Right cardiac atrium (tissue), 5 donors: ENCODE measurements around the gene PLPP2. TPM values are rescaled to one million over a fixed set of nuclear protein-coding genes. Genes with fewer than 3 reads are reported as not detected.

Experiments used
- ATAC-seq, 2 donors: fragments of 200-7000 bp; cut with Tn5 transposase; one replicate each; pipeline versions ENCODE4 v1.8.0 to v1.9.1; 2020; ENCODE audit warnings: moderate library complexity in 2 of 2, mild to moderate bottlenecking in 1 of 2
- DNase-seq, 3 donors: peaks; one replicate each; pipeline ENCODE4 v3.0.0-alpha.2; 2020
- H3K27ac ChIP-seq: one replicate; pipeline ENCODE4 v1.5.1; 2013; ENCODE audit warnings: mild to moderate bottlenecking, low read length, control low read depth, moderate library complexity
- H3K27me3 ChIP-seq: one replicate; pipeline ENCODE4 v1.6.1; 2013; ENCODE audit not compliant: control insufficient read depth, insufficient read depth
- H3K4me1 ChIP-seq: one replicate; pipeline ENCODE4 v1.6.1; 2013; ENCODE audit warnings: low read length; ENCODE audit not compliant: control insufficient read depth, insufficient read depth
- H3K4me3 ChIP-seq: one replicate; pipeline ENCODE4 v1.5.1; 2013; ENCODE audit warnings: low read length, control low read depth
- H3K9me3 ChIP-seq: one replicate; pipeline ENCODE4 v1.6.1; 2013; ENCODE audit warnings: low read length; ENCODE audit not compliant: control insufficient read depth
- WGBS: extraction: QIAGEN DNeasy Blood & Tissue Kit; methylation state at CpG from one replicate; pipeline ENCODE4 v1.1.7; 2013; 5-methylcytosine and 5-hydroxymethylcytosine counted together
- intact Hi-C, 4 donors: fragments of 100-400 bp; cut with DNase I; formaldehyde crosslinking; loops; one replicate each; pipeline versions ENCODE4 v1.11.0 to v1.14.0; 2022 to 2023
- polyA plus RNA-seq: library from polyadenylated mRNA; stranded (reverse); fragments of 200-250 nt; gene quantifications from one replicate; pipeline ENCODE4 v1.2.3, GENCODE V29; 2013
- total RNA-seq, 4 donors: library from RNA; stranded (reverse); fragmentation: NEBNext Ultra II Directional; extraction: Animal tissue kit (Norgen Biotek cat#: 25700); gene quantifications; one replicate each; pipeline ENCODE4 v1.2.1, GENCODE V29; 2021
- donor health status: healthy with polysubstance abuse.
- donor health status: DM: no; HTN: yes; CAD: no.
- donor health status: DM: no; HTN: no; CAD: no.
- donor health status: DM: no; HTN: yes; CAD: no; lungs with severe emphysema.
- donor health status: DM: yes; HTN: yes; CAD: no.

The PLPP2 gene
- total and polyA plus RNA-seq, 5 donors, result 0.26 to 0.89 (median 0.48) TPM

GRCh38 chr19:328025-328505 lies 36.9 kb upstream of the PLPP2 start:
- no peaks in the 10 kb centered on the region for H3K4me1 ChIP-seq
- no peak overlapping the region for H3K4me3 ChIP-seq
- H3K9me3 ChIP-seq, result no peaks in the 10 kb centered on the region
- H3K27me3 ChIP-seq, result no peaks in the 10 kb centered on the region
- intact Hi-C loops, result no loop called here
- no peak overlapping the region for H3K27ac ChIP-seq
- DNase-seq (no peak), ATAC-seq (no peak)
- 82% methylated on average over 4 of the region's 4 CpGs for WGBS

DNA sequence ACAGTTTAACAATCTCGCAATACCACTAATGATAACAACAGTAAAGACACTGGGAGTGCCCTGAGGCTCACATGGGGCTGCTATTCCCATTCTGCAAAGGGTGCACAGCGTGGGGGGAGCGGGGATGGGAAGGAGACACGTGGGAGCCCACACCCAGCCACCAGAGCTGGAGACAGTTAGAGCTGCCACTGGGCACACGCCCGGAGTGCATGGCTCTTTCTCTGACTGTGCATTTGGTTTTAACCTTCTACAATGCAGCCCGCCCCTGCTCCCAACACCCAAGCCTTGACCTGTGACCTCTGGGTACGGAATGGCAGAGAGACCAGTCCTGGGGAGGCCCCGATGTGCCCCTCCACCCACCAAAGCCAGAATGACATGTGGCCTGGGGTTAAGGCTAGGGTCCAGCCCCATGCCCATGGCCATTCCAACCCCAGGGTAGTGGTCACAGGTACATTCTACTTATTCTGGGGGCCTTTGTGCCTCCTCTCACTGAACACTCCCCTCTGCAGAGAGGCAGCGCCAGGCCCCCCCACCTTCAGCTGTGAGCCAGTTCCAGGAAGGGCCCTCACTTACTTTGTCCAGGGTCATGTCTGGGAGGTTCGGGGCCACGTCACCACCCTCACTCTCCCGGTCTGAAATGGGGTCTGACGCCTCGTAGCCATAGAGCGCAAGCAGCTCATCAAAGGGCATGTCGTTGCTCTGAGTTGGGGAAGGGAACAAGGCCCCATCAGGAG lies 36.3 kb upstream of the PLPP2 start:
- Histone ChIP-seq H3K9me3 (no peaks in the 10 kb centered on the region), H3K27me3 (no peaks in the 10 kb centered on the region), H3K4me1 (no peaks in the 10 kb centered on the region), H3K27ac (no peak overlapping the region), H3K4me3 (no peak overlapping the region)
- WGBS, result 97% methylated on average over 17 of the region's 17 CpGs
- intact Hi-C loops, result no loop called here
- DNase-seq (peak in 1 of 3 donors; percentile 12), ATAC-seq (peak in 1 of 2 donors; percentile 30)

DNA sequence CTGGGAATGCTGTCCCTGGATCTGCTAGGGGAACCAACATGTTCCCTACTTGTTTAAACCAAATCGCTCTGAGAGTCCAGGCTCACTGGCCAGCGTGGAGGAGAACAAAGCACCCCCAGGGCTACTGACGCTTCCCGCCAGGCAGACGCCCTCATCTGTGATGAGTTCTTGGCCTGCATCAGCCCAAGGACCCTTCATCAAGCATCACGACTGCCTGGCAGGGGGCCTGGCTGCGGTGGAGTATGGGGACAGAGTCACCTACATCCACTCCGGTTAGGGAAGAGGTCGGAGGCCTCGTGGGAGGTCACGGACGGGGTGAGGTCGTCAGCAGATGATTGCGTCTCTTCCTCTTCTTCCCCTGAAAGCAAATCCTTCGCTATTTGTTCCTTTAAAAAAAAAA lies 35.7 kb upstream of the PLPP2 start:
- 90% methylated on average over 15 of the region's 15 CpGs for WGBS
- Histone ChIP-seq H3K9me3 (no peaks in the 10 kb centered on the region), H3K4me3 (no peak overlapping the region), H3K4me1 (no peaks in the 10 kb centered on the region), H3K27ac (no peak overlapping the region), H3K27me3 (no peaks in the 10 kb centered on the region)
- ATAC-seq (no peak), DNase-seq (peak in 1 of 3 donors; percentile 11)
- intact Hi-C loops, result no loop called here

- WGBS, result 86% methylated on average over 33 of the region's 33 CpGs
- ATAC-seq (no peak), DNase-seq (peak in 1 of 3 donors; percentile 64)
- Histone ChIP-seq H3K4me1 (no peaks in the 10 kb centered on the region), H3K27ac (no peak overlapping the region), H3K4me3 (no peak overlapping the region), H3K27me3 (no peaks in the 10 kb centered on the region), H3K9me3 (no peaks in the 10 kb centered on the region)
- intact Hi-C loops, result no loop called here
Observed at GRCh38 chr19:325937-326565, 34.8 kb upstream of the PLPP2 start.

DNA sequence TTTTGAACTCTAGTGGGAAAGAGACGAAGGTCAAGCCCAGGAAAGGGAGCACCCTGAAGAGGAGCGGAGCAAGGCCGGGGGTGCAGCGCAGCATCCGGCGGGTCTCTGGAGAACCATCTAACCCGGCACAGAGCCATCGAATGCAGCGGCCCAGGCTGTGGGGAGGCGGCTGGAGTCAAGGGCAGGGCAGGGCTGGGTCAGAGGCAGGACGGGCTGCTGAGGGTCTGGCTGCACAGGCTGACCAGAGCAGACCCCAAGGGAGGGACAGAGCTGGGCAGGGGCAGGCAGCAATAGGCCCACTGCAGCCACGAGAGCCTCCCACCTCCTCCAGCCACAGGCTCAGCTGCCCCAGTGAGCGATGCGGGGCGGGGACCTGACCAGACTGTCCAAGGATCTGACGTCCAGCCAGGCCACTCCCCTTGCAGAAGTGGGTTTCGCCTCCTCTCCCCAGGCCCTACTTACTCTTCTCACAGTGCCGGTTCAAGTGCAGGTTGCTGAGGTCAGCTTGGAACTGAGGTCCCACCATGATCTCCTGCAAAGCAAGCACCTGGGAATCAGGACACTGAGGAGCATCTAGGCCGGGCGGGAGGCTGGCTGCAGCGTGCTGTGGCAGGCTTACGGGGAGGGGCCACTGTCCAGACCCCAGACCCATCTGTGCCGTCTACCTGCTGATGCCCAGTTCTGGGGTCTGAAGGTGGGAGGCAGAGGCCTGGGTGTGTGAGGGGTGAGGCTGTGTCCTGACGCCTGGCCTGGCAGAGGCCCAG lies 34.2 kb upstream of the PLPP2 start:
- intact Hi-C loops, result no loop called here
- H3K27ac ChIP-seq, result no peak overlapping the region
- WGBS, result 91% methylated on average over 24 of the region's 24 CpGs

GRCh38 chr19:324716-325115 lies 33.5 kb upstream of the PLPP2 start:
- Histone ChIP-seq H3K27ac (no peak overlapping the region), H3K27me3 (no peaks in the 10 kb centered on the region), H3K9me3 (no peaks in the 10 kb centered on the region), H3K4me3 (no peak overlapping the region), H3K4me1 (no peaks in the 10 kb centered on the region)
- DNase-seq (no peak), ATAC-seq (no peak)
- intact Hi-C loops, result no loop called here
- WGBS, result 97% methylated on average over 8 of the region's 8 CpGs

More for the DNA sequence above, 34.2 kb upstream of the PLPP2 start:
- DNase-seq (peak in 1 of 3 donors; percentile 23), ATAC-seq (peak in 1 of 2 donors; percentile 25)
- no peaks in the 10 kb centered on the region for H3K9me3 ChIP-seq
- H3K4me3 ChIP-seq, result no peak overlapping the region
- H3K27me3 ChIP-seq, result no peaks in the 10 kb centered on the region
- H3K4me1 ChIP-seq, result no peaks in the 10 kb centered on the region

DNA sequence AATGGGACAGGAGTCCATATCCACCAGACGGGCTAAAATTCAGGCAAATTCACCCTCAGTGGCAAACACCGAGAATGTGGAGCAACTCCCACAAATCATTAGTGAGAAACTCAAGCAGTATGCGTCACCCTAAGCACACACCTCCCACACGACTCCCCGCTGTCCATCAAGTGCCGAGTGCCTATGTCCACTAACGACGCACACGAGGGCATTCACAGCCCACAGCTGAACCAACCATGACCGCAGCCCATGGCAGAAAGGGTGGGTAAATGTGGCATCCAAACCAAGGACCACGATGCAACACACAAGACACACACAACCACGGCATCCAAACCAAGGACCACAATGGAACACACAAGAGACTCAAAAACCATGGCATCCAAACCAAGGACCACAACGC lies 31.4 kb upstream of the PLPP2 start:
- intact Hi-C loops, result no loop called here
- DNase-seq, result no peak
- no peaks in the 10 kb centered on the region for H3K9me3 ChIP-seq
- H3K27ac ChIP-seq, result no peak overlapping the region
- no peaks in the 10 kb centered on the region for H3K27me3 ChIP-seq
- no peaks in the 10 kb centered on the region for H3K4me1 ChIP-seq
- 97% methylated on average over 13 of the region's 13 CpGs for WGBS
- ATAC-seq, result no peak
- H3K4me3 ChIP-seq, result no peak overlapping the region

GRCh38 chr19:318509-318774 lies 27.2 kb upstream of the PLPP2 start:
- Histone ChIP-seq H3K27me3 (no peaks in the 10 kb centered on the region), H3K9me3 (no peaks in the 10 kb centered on the region), H3K27ac (no peak overlapping the region), H3K4me3 (no peak overlapping the region), H3K4me1 (no peaks in the 10 kb centered on the region)
- intact Hi-C loops, result no loop called here
- DNase-seq (no peak), ATAC-seq (no peak)
- 60% methylated on average over 5 of the region's 5 CpGs for WGBS

- 93% methylated on average over 10 of the region's 10 CpGs for WGBS
- Histone ChIP-seq H3K9me3 (no peaks in the 10 kb centered on the region), H3K4me3 (no peak overlapping the region), H3K4me1 (no peaks in the 10 kb centered on the region), H3K27ac (no peak overlapping the region), H3K27me3 (no peaks in the 10 kb centered on the region)
- DNase-seq (no peak), ATAC-seq (no peak)
- intact Hi-C loops, result no loop called here
Observed at GRCh38 chr19:317710-318508, 26.7 kb upstream of the PLPP2 start.

GRCh38 chr19:315811-316210 lies 24.6 kb upstream of the PLPP2 start:
- H3K9me3 ChIP-seq, result no peaks in the 10 kb centered on the region
- WGBS, result 70% methylated on average over 8 of the region's 8 CpGs
- H3K4me1 ChIP-seq, result no peaks in the 10 kb centered on the region
- H3K27me3 ChIP-seq, result no peaks in the 10 kb centered on the region
- ATAC-seq, result no peak
- no peak overlapping the region for H3K4me3 ChIP-seq
- H3K27ac ChIP-seq, result no peak overlapping the region
- DNase-seq, result no peak
- intact Hi-C loops, result no loop called here
